Ovary (tissue), 9 donors: ENCODE measurements around the gene ITGB1BP1. TPM values are rescaled to one million over a fixed set of nuclear protein-coding genes. Genes with fewer than 3 reads are reported as not detected.

Source experiments
- DNase-seq, 5 donors: peaks; one replicate each; pipeline ENCODE4 v3.0.0-alpha.2; 2019 to 2020
- H3K27ac ChIP-seq, 2 donors: fragments of 200-600 bp; one replicate each; pipeline versions ENCODE4 v1.5.1 to v1.8.0; 2019 to 2022
- H3K27me3 ChIP-seq: fragments of 200-600 bp; one replicate; pipeline ENCODE4 v1.8.0; 2022
- H3K36me3 ChIP-seq: fragments of 200-600 bp; sonication (generic); one replicate; pipeline ENCODE4 v1.5.1; 2019
- H3K4me1 ChIP-seq: one replicate; pipeline ENCODE4 v1.8.1; 2013; ENCODE audit warnings: mild to moderate bottlenecking, moderate library complexity; ENCODE audit not compliant: insufficient read depth
- H3K4me3 ChIP-seq: fragments of 200-600 bp; sonication (generic); one replicate; pipeline ENCODE4 v1.5.1; 2017
- H3K9me3 ChIP-seq, 2 donors: fragments of 200-600 bp in 1 of 2; sonication (generic) in 1 of 2; one replicate each; pipeline versions ENCODE4 v1.5.1 to v1.8.1; 2013 to 2019; ENCODE audit warnings: mild to moderate bottlenecking in 1 of 2, moderate library complexity in 1 of 2
- EP300 ChIP-seq: sonication (generic); formaldehyde crosslinking; IDR thresholded peaks from one replicate; pipeline ENCODE4 v1.6.1; 2017; ENCODE audit warnings: antibody characterized with exemption
- POLR2A ChIP-seq: fragments of 450-650 bp; IDR thresholded peaks from one replicate; pipeline ENCODE4 v1.6.1; 2017; ENCODE audit warnings: antibody characterized with exemption, mild to moderate bottlenecking, moderate library complexity
- WGBS, 3 donors: extraction: QIAGEN DNeasy Blood & Tissue Kit in 1 of 3; methylation state at CpG; one replicate each; pipeline versions ENCODE4 v1.1.5 to v1.1.7; 2013 to 2017; 5-methylcytosine and 5-hydroxymethylcytosine counted together
- intact Hi-C, 4 donors: fragments of 100-400 bp; cut with DNase I; formaldehyde crosslinking; loops; one replicate each; pipeline versions ENCODE4 v1.11.0 to v1.15.1; 2022 to 2023
- polyA plus RNA-seq, 2 donors: library from polyadenylated mRNA; stranded (reverse); fragments of 200-250 nt in 1 of 2; fragments of 350-450 nt in 1 of 2; fragmentation: Illumina TruSeq in 1 of 2; extraction: RNeasy Lipid Tissue Mini Kit (QIAGEN cat#74804) in 1 of 2; gene quantifications; one replicate each; pipeline ENCODE4 v1.2.3, GENCODE V29; 2013 to 2014
- total RNA-seq, 7 donors: library from RNA; depleted of rRNA in 2 of 7; stranded (reverse); fragments of >200 nt in 2 of 7; fragmentation: NEBNext Ultra II Directional in 3 of 7; extraction: Animal tissue kit (Norgen Biotek cat#: 25700) in 3 of 7; gene quantifications; one replicate each; pipeline versions ENCODE4 v1.1.0 to v1.2.4, GENCODE V29; 2016 to 2023
- TF ChIP-seq, protein P1 (sequence below), 3 donors: fragments of 450-650 bp in 2 of 3; fragments of 200-600 bp in 1 of 3; IDR thresholded peaks; one replicate each; pipeline versions ENCODE4 v1.5.1 to v1.8.0; 2016 to 2022; ENCODE audit warnings: antibody characterized with exemption in 3 of 3, mild to moderate bottlenecking in 1 of 3
- donor health status: DM: no; HTN: no; CAD: no; lungs with moderate emphysema.
- donor health status: DM: no; HTN: no; CAD: no.
- donor health status: Bipolar disorder and iron deficiency.
- donor health status: DM: yes; HTN: yes; CAD: no.
- donor health status: DM: no; HTN: no; CAD: no.
- donor health status: DM: yes; HTN: yes; CAD: no.

The ITGB1BP1 gene
- total and polyA plus RNA-seq, 9 donors: 14.5 to 82.2 (median 64.5) TPM

DNA sequence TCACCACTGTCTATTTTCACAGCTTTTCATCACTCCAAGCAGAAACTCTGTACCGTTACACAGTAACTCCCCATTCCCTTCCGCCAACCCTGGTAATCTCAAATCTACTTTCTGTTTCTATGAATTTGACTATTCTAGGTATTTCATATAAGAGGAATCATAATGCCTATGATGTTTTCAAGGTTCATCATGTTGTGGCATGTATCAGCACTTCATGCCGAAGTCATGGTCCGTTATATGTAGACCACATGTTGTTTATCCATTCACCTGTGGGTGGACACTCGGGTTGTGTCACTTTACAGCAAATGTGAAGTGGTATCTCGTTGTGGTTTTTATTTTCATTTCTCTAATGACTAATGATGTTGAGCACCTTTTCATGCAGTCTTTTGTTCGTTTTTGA is 21.8 kb upstream of the ITGB1BP1 start:
- 78 to 92% (median 89%) methylated on average over 7 of the region's 7 CpGs for WGBS, 3 donors
- H3K36me3 ChIP-seq: no peaks in the 10 kb centered on the region
- intact Hi-C loops: no loop called here
- H3K4me3 ChIP-seq: no peak overlapping the region
- TF ChIP-seq, protein P1, sequence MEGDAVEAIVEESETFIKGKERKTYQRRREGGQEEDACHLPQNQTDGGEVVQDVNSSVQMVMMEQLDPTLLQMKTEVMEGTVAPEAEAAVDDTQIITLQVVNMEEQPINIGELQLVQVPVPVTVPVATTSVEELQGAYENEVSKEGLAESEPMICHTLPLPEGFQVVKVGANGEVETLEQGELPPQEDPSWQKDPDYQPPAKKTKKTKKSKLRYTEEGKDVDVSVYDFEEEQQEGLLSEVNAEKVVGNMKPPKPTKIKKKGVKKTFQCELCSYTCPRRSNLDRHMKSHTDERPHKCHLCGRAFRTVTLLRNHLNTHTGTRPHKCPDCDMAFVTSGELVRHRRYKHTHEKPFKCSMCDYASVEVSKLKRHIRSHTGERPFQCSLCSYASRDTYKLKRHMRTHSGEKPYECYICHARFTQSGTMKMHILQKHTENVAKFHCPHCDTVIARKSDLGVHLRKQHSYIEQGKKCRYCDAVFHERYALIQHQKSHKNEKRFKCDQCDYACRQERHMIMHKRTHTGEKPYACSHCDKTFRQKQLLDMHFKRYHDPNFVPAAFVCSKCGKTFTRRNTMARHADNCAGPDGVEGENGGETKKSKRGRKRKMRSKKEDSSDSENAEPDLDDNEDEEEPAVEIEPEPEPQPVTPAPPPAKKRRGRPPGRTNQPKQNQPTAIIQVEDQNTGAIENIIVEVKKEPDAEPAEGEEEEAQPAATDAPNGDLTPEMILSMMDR (IDR thresholded peaks at IDR 0.05): no peak
- no peak for TF ChIP-seq POLR2A
- no peak for TF ChIP-seq EP300
- H3K27ac ChIP-seq: no peak overlapping the region
- no peak for DNase-seq
- no peaks in the 10 kb centered on the region for H3K9me3 ChIP-seq
- no peaks in the 10 kb centered on the region for H3K27me3 ChIP-seq
- H3K4me1 ChIP-seq: no peaks in the 10 kb centered on the region

DNA sequence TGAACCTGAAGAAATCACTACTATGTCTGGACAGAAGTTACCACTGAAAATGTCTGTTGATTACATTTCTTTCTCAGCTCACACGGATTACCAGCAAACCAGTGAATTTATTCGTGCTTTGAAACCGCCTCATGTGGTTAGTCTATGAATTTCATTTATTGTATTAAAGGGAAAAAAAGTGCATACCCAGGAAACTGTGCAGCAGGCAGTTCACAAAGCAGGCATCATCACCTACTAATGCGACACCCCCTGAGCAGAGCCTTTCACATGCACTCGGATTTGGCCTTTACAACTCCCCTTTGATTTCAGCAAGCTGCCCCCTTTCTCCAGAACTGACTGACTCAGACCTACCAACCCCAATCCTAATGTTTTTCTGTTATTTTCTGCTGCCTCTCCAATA is 20.2 kb upstream of the ITGB1BP1 start:
- Histone ChIP-seq H3K4me1 (no peaks in the 10 kb centered on the region), H3K27me3 (no peaks in the 10 kb centered on the region), H3K27ac (no peak overlapping the region), H3K4me3 (no peak overlapping the region), H3K36me3 (no peaks in the 10 kb centered on the region), H3K9me3 (no peaks in the 10 kb centered on the region)
- DNase-seq: no peak
- TF ChIP-seq EP300 (no peak), POLR2A (no peak)
- TF ChIP-seq, protein P1 (IDR thresholded peaks at IDR 0.05): no peak
- WGBS, 3 donors: 87 to 91% (median 89%) methylated on average over 5 of the region's 5 CpGs
- intact Hi-C loops: no loop called here

DNA sequence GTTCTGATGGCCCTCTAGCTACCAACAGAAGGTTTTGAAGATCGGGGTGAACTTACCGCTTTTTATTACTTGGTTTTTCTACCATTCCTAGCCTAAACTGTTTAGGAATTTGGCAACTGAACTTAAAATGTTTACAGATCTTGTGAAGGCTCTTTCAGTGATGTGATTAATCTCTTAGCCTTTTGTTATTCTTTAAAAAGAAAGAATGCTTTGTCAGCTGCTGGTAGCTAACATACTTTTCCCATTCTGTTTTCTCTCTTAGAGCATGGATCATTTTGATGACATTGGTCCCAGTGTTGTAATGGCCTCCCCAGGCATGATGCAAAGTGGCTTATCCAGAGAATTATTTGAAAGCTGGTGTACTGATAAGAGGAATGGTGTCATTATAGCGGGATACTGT is 18.2 kb upstream of the ITGB1BP1 start:
- H3K36me3 ChIP-seq: no peaks in the 10 kb centered on the region

GRCh38 chr2:9440058-9440727 is 16.9 kb upstream of the ITGB1BP1 start:
- intact Hi-C loops: no loop called here
- H3K9me3 ChIP-seq: no peaks in the 10 kb centered on the region
- no peaks in the 10 kb centered on the region for H3K27me3 ChIP-seq
- TF ChIP-seq POLR2A: no peak
- TF ChIP-seq, protein P1 (IDR thresholded peaks at IDR 0.05): no peak
- no peak for TF ChIP-seq EP300
- H3K36me3 ChIP-seq: no peaks in the 10 kb centered on the region
- H3K27ac ChIP-seq: no peak overlapping the region
- no peak overlapping the region for H3K4me3 ChIP-seq
- WGBS, 3 donors: 87 to 89% (median 88%) methylated on average over 1 of the region's 1 CpG
- no peak for DNase-seq
- no peaks in the 10 kb centered on the region for H3K4me1 ChIP-seq

More for the DNA sequence above, 18.2 kb upstream of the ITGB1BP1 start:
- no peaks in the 10 kb centered on the region for H3K27me3 ChIP-seq
- H3K4me1 ChIP-seq: no peaks in the 10 kb centered on the region
- WGBS, 3 donors: 9 to 44% (median 14%) methylated on average over 3 of the region's 3 CpGs
- H3K4me3 ChIP-seq: no peak overlapping the region
- no peak for TF ChIP-seq POLR2A
- TF ChIP-seq, protein P1 (IDR thresholded peaks at IDR 0.05): no peak
- no peak for TF ChIP-seq EP300
- H3K27ac ChIP-seq: no peak overlapping the region
- intact Hi-C loops: no loop called here
- no peaks in the 10 kb centered on the region for H3K9me3 ChIP-seq
- DNase-seq: no peak
